ENCODE results near the gene JAZF1.
A peak's percentile ranks its signal among the peaks of the same experiment; 100 is the strongest.

Gene JAZF1

DNA sequence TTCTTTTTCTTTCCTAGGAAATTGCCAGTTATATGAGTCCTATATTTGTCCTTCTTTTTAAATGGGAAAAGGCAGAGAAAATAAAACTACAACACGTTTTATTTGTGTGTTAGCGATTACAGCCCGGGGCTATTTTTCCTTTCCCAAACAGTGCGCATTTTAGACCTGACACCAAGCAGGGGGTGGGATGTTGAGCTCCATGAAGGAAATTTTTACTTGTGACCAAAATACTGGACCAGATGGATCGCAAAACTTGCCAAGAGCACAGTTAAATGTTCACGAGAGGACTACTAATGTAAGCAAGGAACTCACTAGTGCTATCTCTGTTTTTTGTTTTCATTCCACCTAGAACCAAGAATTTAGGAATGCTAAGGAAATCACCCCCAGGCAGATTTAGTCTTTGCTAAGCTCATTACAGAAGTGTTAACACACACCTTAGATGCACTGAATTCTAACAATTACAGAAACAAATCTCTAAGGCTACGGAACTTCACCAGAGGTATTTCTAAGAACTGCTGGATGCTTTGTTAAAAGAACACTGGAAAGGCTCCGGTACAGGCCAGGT lies 114.8 kb downstream of the JAZF1 start:
- TF ChIP-seq, protein P1, sequence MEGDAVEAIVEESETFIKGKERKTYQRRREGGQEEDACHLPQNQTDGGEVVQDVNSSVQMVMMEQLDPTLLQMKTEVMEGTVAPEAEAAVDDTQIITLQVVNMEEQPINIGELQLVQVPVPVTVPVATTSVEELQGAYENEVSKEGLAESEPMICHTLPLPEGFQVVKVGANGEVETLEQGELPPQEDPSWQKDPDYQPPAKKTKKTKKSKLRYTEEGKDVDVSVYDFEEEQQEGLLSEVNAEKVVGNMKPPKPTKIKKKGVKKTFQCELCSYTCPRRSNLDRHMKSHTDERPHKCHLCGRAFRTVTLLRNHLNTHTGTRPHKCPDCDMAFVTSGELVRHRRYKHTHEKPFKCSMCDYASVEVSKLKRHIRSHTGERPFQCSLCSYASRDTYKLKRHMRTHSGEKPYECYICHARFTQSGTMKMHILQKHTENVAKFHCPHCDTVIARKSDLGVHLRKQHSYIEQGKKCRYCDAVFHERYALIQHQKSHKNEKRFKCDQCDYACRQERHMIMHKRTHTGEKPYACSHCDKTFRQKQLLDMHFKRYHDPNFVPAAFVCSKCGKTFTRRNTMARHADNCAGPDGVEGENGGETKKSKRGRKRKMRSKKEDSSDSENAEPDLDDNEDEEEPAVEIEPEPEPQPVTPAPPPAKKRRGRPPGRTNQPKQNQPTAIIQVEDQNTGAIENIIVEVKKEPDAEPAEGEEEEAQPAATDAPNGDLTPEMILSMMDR (IDR thresholded peaks at IDR 0.05; ENCODE audit: low read depth, low read length, missing control alignments), result no peak
- DNase-seq (ENCODE audit: low read depth), result no peak
- no peak overlapping the region for H3K4me3 ChIP-seq (ENCODE audit: low read depth, low read length)

DNA sequence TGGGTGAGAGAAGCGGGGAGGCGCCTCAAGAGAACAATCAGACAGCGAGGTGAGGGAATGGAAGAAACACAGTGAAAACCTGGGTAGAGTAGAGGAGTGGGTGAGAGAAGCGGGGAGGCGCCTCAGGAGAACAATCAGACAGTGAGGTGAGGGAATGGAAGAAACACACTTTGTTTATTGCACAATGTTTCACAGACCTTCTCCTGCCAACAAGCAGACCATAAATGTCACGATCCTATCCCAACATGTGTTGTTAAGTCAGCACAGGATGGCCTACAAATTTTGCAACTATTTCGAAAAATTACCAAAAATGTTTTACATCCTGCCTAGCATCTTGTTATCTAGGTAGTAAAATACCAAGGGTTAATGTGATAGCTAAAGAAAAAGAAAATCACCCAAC lies 115.3 kb downstream of the JAZF1 start:
- TF ChIP-seq, protein P1 (IDR thresholded peaks at IDR 0.05; ENCODE audit: low read depth, low read length, missing control alignments), result no peak
- H3K4me3 ChIP-seq (ENCODE audit: low read depth, low read length), result no peak overlapping the region
- no peak for DNase-seq (ENCODE audit: low read depth)

DNA sequence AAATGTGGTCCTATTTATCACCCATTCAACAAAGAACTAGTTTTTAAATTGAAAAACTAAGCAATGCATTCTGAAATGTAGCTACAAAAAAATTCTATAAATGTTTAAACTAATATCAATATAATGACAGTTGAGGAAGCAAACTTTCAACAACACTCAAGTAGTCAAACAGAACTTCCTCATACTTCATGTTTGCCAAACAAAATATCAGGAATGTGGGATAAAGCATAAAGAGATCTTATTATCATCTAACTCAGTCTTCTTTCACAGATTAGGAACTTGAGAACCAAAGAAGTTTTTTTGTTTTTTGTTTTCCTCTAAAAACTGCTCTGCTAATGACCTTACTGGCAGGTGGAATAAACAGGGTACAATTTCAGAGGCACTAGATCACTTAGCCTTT lies 116.2 kb downstream of the JAZF1 start:
- TF ChIP-seq, protein P1 (IDR thresholded peaks at IDR 0.05; ENCODE audit: low read depth, low read length, missing control alignments), result no peak
- H3K4me3 ChIP-seq (ENCODE audit: low read depth, low read length), result no peak overlapping the region
- DNase-seq (ENCODE audit: low read depth), result no peak

DNA sequence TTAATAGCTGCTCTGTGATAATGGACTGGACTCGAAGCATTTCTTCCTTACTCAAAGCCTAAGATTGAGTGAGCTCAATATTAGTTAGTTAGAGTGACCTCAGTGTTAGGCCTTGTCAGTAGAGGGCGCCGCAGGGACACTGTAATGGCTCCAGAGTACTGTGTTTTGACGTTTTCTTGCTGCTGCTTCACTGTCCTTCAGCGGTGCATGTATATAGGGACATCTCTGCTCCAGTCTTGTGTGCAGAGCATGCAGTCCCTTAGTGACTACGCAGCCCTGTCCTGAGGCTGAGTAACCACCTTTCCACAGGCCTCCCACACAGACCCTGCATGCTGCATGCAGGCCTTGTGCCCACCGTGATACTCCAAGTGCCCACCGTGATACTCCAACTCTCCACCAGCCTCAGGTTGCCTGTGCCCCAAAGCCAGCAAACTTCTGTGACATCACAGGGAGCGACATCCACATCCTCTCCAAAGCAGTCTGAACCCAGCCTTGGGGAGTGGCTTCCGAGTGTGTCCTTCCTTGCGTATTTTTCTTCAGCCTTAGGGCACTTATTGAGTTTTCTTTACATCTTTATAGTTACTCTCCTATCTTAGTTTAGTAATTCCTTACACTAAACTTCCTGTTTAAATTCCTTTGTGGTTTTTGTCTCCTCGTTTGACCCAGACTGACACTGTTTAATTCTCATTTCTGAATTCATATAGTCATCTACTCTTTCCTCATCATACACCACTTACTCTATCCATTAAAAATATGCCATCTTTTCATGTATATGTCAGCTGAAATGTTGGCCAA lies 118.2 kb downstream of the JAZF1 start:
- no peak for DNase-seq (ENCODE audit: low read depth)
- no peak overlapping the region for H3K4me3 ChIP-seq (ENCODE audit: low read depth, low read length)
- TF ChIP-seq, protein P1 (IDR thresholded peaks at IDR 0.05; ENCODE audit: low read depth, low read length, missing control alignments), result peak; percentile 80

DNA sequence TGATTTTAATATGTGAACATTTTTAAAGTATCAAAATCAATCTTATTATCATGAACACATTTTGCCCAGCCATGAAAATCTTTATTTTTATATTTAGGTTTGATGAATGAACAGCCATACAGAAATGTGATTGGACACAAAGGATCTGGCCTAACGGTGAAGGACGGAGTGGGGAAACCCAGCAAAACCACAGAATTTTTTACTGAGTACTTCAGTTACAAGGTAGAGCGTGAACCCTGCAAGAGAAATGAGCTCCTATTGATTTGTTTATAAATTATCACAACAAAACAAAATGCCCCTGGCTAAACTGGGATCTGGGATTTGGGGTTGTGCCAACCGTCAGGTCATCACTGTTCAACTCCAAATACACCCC lies 118.8 kb downstream of the JAZF1 start:
- no peak overlapping the region for H3K4me3 ChIP-seq (ENCODE audit: low read depth, low read length)
- TF ChIP-seq, protein P1 (IDR thresholded peaks at IDR 0.05; ENCODE audit: low read depth, low read length, missing control alignments), result no peak
- no peak for DNase-seq (ENCODE audit: low read depth)

DNA sequence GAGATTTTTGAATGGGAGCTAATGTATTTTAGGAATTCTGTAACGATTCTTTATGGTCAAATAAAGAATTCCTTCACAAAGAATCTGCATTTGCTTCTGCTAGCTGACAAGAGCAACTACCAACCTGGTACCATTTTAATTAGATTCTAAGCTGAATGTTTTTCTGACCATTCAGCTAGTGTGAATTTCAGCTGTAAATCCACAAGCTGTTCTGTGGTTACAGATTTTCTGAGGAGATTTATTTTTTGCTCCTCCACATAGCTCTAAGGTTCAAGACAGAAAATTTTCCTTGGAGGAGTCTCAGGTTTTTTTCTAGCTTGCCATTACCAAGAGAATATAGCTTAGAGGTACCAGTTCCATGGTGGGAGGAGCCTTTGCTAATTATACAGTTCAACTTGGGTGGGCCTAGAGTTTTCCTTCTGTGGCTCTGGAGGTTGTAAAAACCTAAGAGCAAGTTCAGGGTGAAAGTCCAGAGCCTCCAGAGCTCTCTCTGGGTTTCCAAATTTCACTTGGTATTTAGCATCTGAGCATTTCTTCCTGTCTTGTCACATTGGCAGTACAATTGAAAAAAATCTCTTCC lies 120.1 kb downstream of the JAZF1 start:
- TF ChIP-seq, protein P1 (IDR thresholded peaks at IDR 0.05; ENCODE audit: low read depth, low read length, missing control alignments), result no peak
- H3K4me3 ChIP-seq (ENCODE audit: low read depth, low read length), result no peak overlapping the region
- no peak for DNase-seq (ENCODE audit: low read depth)
